NCI-H1694 (cell line): ENCODE results near the gene MYO9B.
"Not testable (repeated sequence)": the region's sequence is repeated elsewhere in the genome, so short reads cannot be mapped to it uniquely, and the experiment has no call there.

Experiments
- DNase-seq: peaks from one replicate; lab custom pipeline; 2025; lab: John Stamatoyannopoulos, UW

MYO9B gene

GRCh38 chr19:17114414-17114831, 38.8 kb downstream of the MYO9B start:
- no peak for DNase-seq

GRCh38 chr19:17116996-17117702, 41.6 kb downstream of the MYO9B start:
- no peak for DNase-seq

GRCh38 chr19:17118957-17119356, 43.4 kb downstream of the MYO9B start:
- DNase-seq, result no peak

- no peak for DNase-seq
Observed at GRCh38 chr19:17121736-17122293, 46.2 kb downstream of the MYO9B start.

- DNase-seq, result no peak
Observed at GRCh38 chr19:17123041-17123440, 47.5 kb downstream of the MYO9B start.

GRCh38 chr19:17124025-17124424, 48.4 kb downstream of the MYO9B start:
- no peak for DNase-seq

GRCh38 chr19:17125062-17125727, 49.6 kb downstream of the MYO9B start:
- DNase-seq, result peak; percentile 34

GRCh38 chr19:17125728-17126677, 50.4 kb downstream of the MYO9B start:
- DNase-seq, result peak; percentile 44

- DNase-seq, result peak; percentile 26
Observed at GRCh38 chr19:17127671-17128070, 52.1 kb downstream of the MYO9B start.

- no peak for DNase-seq
Observed at GRCh38 chr19:17128403-17128802, 52.8 kb downstream of the MYO9B start.

GRCh38 chr19:17128820-17129219, 53.2 kb downstream of the MYO9B start:
- no peak for DNase-seq

- no peak for DNase-seq
Observed at GRCh38 chr19:17129377-17129776, 53.8 kb downstream of the MYO9B start.

GRCh38 chr19:17135001-17135853, 59.6 kb downstream of the MYO9B start:
- peak; percentile 7 for DNase-seq

- no peak for DNase-seq
Observed at GRCh38 chr19:17136021-17136420, 60.4 kb downstream of the MYO9B start.

GRCh38 chr19:17136617-17137016, 61.0 kb downstream of the MYO9B start:
- DNase-seq, result no peak

- DNase-seq, result no peak
Observed at GRCh38 chr19:17137417-17137816, 61.8 kb downstream of the MYO9B start.

- not testable (repeated sequence) for DNase-seq
Observed at GRCh38 chr19:17138052-17138846, 62.7 kb downstream of the MYO9B start.

GRCh38 chr19:17138937-17139598, 63.5 kb downstream of the MYO9B start:
- no peak for DNase-seq

GRCh38 chr19:17144771-17145170, 69.2 kb downstream of the MYO9B start:
- not testable (repeated sequence) for DNase-seq
